Nephron (organoid): ENCODE measurements around the gene ZNF160.

Experiments
- H3K27ac Mint-ChIP-seq, 3 experiments: 2 replicates each; pipeline ENCODE4 v1.8.0; 2020; ENCODE audit warnings: mixed read lengths in 3 of 3, mild to moderate bottlenecking in 2 of 3, moderate library complexity in 1 of 3
- H3K27me3 Mint-ChIP-seq: 2 replicates; pipeline ENCODE4 v1.8.0; 2021; ENCODE audit warnings: low read depth, mild to moderate bottlenecking, moderate library complexity, mixed read lengths
- H3K36me3 Mint-ChIP-seq: 2 replicates; pipeline ENCODE4 v1.8.0; 2020; ENCODE audit warnings: low read depth, mixed read lengths
- H3K4me1 Mint-ChIP-seq: 2 replicates; pipeline ENCODE4 v1.8.0; 2020; ENCODE audit warnings: mixed read lengths
- H3K4me3 Mint-ChIP-seq, 3 experiments: 2 replicates each; pipeline ENCODE4 v1.8.0; 2020; ENCODE audit warnings: mild to moderate bottlenecking in 3 of 3, mixed read lengths in 3 of 3, moderate library complexity in 2 of 3
- H3K9me3 Mint-ChIP-seq: 2 replicates; pipeline ENCODE4 v1.8.0; 2020; ENCODE audit warnings: mixed read lengths
- TF ChIP-seq, protein P1 (sequence below), 3 experiments: fragments of 200-600 bp; sonication (generic); IDR thresholded peaks; one replicate each; pipeline ENCODE4 v1.5.0; 2021; ENCODE audit warnings: antibody characterized with exemption in 3 of 3; ENCODE audit not compliant: unreplicated experiment in 3 of 3

ZNF160 gene

DNA sequence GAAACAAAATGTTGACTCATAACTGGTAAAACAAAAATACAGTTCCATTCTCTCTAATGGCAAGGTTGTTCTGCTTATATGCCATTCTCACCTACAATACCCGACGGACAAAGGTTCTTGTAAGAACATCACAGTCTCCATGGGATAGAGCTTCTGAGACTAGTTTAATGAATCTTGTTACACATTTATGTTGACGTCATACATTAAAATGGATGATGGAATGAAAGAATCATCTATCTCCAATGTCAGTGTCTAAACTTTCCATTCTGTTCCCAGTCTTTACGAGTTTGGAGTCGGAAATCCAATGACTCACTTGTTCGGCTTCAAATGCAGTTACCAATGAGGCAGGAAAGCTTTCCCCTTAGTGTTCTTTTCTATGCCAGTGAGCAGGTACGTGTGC lies 17.7 kb downstream of the ZNF160 start:
- Mint-ChIP-seq H3K36me3 (peaks cover 96% of the 10 kb centered on the region), H3K27me3 (no peaks in the 10 kb centered on the region), H3K4me1 (no peaks in the 10 kb centered on the region), H3K9me3 (peaks cover 18% of the 10 kb centered on the region), H3K27ac (no peak overlapping the region), H3K4me3 (no peak overlapping the region)
- TF ChIP-seq, protein P1, sequence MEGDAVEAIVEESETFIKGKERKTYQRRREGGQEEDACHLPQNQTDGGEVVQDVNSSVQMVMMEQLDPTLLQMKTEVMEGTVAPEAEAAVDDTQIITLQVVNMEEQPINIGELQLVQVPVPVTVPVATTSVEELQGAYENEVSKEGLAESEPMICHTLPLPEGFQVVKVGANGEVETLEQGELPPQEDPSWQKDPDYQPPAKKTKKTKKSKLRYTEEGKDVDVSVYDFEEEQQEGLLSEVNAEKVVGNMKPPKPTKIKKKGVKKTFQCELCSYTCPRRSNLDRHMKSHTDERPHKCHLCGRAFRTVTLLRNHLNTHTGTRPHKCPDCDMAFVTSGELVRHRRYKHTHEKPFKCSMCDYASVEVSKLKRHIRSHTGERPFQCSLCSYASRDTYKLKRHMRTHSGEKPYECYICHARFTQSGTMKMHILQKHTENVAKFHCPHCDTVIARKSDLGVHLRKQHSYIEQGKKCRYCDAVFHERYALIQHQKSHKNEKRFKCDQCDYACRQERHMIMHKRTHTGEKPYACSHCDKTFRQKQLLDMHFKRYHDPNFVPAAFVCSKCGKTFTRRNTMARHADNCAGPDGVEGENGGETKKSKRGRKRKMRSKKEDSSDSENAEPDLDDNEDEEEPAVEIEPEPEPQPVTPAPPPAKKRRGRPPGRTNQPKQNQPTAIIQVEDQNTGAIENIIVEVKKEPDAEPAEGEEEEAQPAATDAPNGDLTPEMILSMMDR (IDR thresholded peaks at IDR 0.05; ENCODE audit: unreplicated experiment in 3 of 3) = no peak

DNA sequence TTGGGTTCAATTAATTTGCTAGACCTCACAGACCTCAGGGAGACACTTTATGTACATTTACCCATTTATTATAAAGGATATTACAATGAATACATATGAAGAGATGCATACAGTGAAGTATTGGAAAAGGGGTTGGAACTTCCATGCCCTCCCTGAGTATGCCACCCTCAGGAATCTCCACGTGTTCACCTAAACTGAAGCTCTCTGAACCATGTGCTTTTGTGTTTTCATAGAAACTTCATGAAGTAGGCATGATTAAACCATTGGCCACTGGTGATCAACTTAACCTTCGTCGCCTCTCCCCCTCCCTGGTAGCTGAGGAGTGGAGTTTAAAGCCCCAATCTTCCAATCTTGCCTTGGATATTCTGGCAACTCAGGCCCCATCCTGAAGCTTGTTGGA lies 20.3 kb downstream of the ZNF160 start:
- H3K27ac Mint-ChIP-seq = no peak overlapping the region
- peaks cover 97% of the 10 kb centered on the region for H3K36me3 Mint-ChIP-seq
- H3K27me3 Mint-ChIP-seq = no peaks in the 10 kb centered on the region
- H3K4me3 Mint-ChIP-seq = no peak overlapping the region
- H3K4me1 Mint-ChIP-seq = no peaks in the 10 kb centered on the region
- peaks cover 31% of the 10 kb centered on the region for H3K9me3 Mint-ChIP-seq
- TF ChIP-seq, protein P1 (IDR thresholded peaks at IDR 0.05; ENCODE audit: unreplicated experiment in 3 of 3) = no peak

DNA sequence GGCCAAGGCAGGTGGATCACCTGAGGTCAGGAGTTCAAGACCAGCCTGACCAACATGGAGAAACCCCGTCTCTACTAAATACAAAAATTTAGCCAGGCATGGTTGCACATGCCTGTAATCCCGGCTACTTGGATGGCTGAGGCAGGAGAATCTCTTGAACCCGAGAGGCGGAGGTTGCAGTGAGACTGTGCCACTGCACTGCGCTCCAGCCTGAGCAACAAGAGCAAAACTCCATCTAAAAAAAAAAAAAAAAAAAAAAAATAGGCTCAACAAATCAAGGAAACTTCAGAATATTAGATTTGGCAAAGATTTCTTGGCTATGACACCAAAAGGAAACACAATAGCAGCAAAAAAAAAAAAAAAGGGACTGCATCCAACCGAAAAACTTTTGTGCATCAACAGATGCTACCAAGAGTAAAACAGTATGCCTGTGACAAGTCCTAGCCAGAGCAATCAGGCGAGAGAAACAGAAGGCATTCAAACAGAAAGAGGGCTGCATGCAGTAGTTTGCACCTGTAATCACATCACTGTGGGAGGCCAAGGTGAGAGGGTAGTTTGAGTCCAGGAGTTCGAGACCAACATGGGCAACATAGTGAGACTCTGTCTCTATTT lies 23.8 kb downstream of the ZNF160 start:
- peaks cover 100% of the 10 kb centered on the region for H3K36me3 Mint-ChIP-seq
- no peak overlapping the region for H3K4me3 Mint-ChIP-seq
- no peaks in the 10 kb centered on the region for H3K4me1 Mint-ChIP-seq
- no peak overlapping the region for H3K27ac Mint-ChIP-seq
- no peaks in the 10 kb centered on the region for H3K27me3 Mint-ChIP-seq
- TF ChIP-seq, protein P1 (IDR thresholded peaks at IDR 0.05; ENCODE audit: unreplicated experiment in 3 of 3) = no peak
- H3K9me3 Mint-ChIP-seq = peaks cover 40% of the 10 kb centered on the region

DNA sequence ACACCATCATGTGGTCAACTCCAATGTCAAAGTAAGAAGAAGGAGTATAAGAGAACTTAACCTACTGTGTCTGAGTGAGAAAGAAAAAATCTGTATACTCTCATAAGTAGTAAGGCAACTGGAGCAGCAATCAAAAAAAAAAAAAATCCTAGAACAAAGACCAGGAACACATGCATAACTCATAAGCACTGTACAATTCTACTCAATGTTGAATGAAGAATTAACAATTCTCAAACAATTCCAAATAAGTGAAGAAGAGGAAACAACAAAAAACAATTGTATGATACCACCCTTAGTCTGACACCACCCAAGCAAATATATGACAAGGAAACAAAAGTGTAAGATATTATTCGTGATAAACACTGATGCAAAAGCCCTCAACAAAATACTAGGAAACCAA lies 24.6 kb downstream of the ZNF160 start:
- Mint-ChIP-seq H3K4me3 (no peak overlapping the region), H3K27me3 (no peaks in the 10 kb centered on the region), H3K4me1 (no peaks in the 10 kb centered on the region), H3K36me3 (peaks cover 100% of the 10 kb centered on the region), H3K27ac (no peak overlapping the region), H3K9me3 (peaks cover 44% of the 10 kb centered on the region)
- TF ChIP-seq, protein P1 (IDR thresholded peaks at IDR 0.05; ENCODE audit: unreplicated experiment in 3 of 3) = no peak

DNA sequence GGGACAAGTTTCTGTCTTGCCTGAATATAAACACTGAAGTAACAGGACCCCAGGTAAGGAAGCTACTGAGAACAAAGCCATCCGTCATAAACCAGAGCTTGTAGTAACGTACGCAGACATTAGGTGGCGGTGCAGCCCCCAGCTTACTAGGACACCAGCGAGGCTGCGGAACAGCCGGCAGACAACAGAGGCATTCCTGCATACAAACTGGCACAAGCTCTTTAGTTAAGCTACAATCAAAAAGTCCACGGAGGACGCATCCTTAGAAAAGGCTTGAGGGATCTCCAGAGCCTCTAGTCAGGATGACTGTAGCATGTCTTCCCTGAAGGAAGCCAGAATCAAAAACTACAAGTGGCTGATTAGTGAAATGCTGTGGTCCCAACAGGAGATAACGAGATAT lies 26.2 kb downstream of the ZNF160 start:
- peaks cover 45% of the 10 kb centered on the region for H3K9me3 Mint-ChIP-seq

DNA sequence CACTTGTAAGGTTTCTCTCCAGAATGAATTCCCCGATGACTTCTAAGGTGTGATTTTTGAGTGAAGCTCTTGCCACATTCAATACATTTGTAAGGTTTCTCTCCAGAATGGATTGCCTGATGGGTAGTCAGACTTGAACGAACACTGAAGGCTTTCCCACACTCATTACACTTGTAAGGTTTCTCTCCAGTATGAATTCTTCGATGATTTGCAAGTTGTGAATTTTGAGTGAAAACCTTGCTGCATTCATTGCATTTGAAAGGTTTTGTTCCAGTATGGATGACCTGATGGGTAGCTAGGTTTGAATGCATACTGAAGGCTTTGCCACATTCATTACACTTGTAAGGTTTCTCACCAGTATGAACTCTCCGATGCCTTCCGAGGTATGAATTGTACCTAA lies 34.4 kb downstream of the ZNF160 start:
- H3K27ac Mint-ChIP-seq = no peak overlapping the region
- no peaks in the 10 kb centered on the region for H3K27me3 Mint-ChIP-seq
- H3K4me3 Mint-ChIP-seq = no peak overlapping the region
- TF ChIP-seq, protein P1 (IDR thresholded peaks at IDR 0.05; ENCODE audit: unreplicated experiment in 3 of 3) = no peak
- H3K36me3 Mint-ChIP-seq = peaks cover 98% of the 10 kb centered on the region
- H3K9me3 Mint-ChIP-seq = peaks cover 64% of the 10 kb centered on the region
- H3K4me1 Mint-ChIP-seq = no peaks in the 10 kb centered on the region

More for the DNA sequence above, 26.2 kb downstream of the ZNF160 start:
- Mint-ChIP-seq H3K27me3 (no peaks in the 10 kb centered on the region), H3K27ac (no peak overlapping the region), H3K4me3 (no peak overlapping the region), H3K36me3 (peaks cover 100% of the 10 kb centered on the region), H3K4me1 (no peaks in the 10 kb centered on the region)
- TF ChIP-seq, protein P1 (IDR thresholded peaks at IDR 0.05; ENCODE audit: unreplicated experiment in 3 of 3) = peak; percentile 53 to 62 (median 56)
